Vagina (tissue), 2 donors: ENCODE data around the gene SPAG6. TPM values are rescaled to one million over a fixed set of nuclear protein-coding genes. Genes with fewer than 3 reads are reported as not detected.

Source experiments
- DNase-seq, 2 donors: peaks; one replicate each; pipeline ENCODE4 v3.0.0-alpha.2; 2017; ENCODE audit errors: extremely low spot score in 2 of 2
- H3K27ac ChIP-seq: fragments of 200-600 bp; sonication (generic); one replicate; pipeline ENCODE4 v1.5.1; 2019
- H3K27me3 ChIP-seq: fragments of 200-600 bp; sonication (generic); one replicate; pipeline ENCODE4 v1.5.1; 2019
- H3K36me3 ChIP-seq, 2 donors: fragments of 200-600 bp; sonication (generic); one replicate each; pipeline ENCODE4 v1.5.1; 2017 to 2019
- H3K4me1 ChIP-seq: fragments of 200-600 bp; sonication (generic); one replicate; pipeline ENCODE4 v1.5.1; 2019
- H3K4me3 ChIP-seq, 2 donors: fragments of 200-600 bp; sonication (generic); 1 replicate in 1 of 2; 2 replicates in 1 of 2; pipeline ENCODE4 v1.5.1; 2016 to 2019
- H3K9me3 ChIP-seq: fragments of 200-600 bp; sonication (generic); one replicate; pipeline ENCODE4 v1.5.1; 2019
- CTCF ChIP-seq, 3 experiments: fragments of 450-650 bp in 2 of 3; fragments of 200-600 bp in 1 of 3; sonication (generic) in 1 of 3; IDR thresholded peaks; one replicate each; pipeline ENCODE4 v1.5.1; 2017 to 2019; ENCODE audit warnings: antibody characterized with exemption in 3 of 3, mild to moderate bottlenecking in 2 of 3, moderate library complexity in 2 of 3
- POLR2A ChIP-seq, 2 donors: fragments of 450-650 bp; IDR thresholded peaks; one replicate each; pipeline ENCODE4 v1.6.1; 2017; ENCODE audit warnings: antibody characterized with exemption in 2 of 2, mild to moderate bottlenecking in 2 of 2, moderate library complexity in 2 of 2
- POLR2AphosphoS5 ChIP-seq, 2 donors: sonication (generic); formaldehyde crosslinking; IDR thresholded peaks; one replicate each; pipeline ENCODE4 v1.9.0; 2017; ENCODE audit warnings: antibody characterized with exemption in 2 of 2, mild to moderate bottlenecking in 2 of 2, low read depth in 1 of 2; ENCODE audit not compliant: insufficient read depth in 1 of 2
- intact Hi-C: fragments of 100-400 bp; cut with DNase I; formaldehyde crosslinking; loops from one replicate; pipeline ENCODE4 v1.15.1; 2023
- total RNA-seq: library from RNA; depleted of rRNA; stranded (reverse); fragments of >200 nt; gene quantifications from one replicate; pipeline ENCODE4 v1.2.3, GENCODE V29; 2016

The SPAG6 gene
- total RNA-seq, 1 donor from 2014 or later: not detected

GRCh38 chr10:22426653-22427052 lies 81.4 kb downstream of the SPAG6 start:
- no peak for DNase-seq
- no peaks in the 10 kb centered on the region for H3K9me3 ChIP-seq
- peaks cover 13% of the 10 kb centered on the region for H3K4me1 ChIP-seq
- H3K27ac ChIP-seq: no peak overlapping the region
- no peaks in the 10 kb centered on the region for H3K36me3 ChIP-seq
- no peak overlapping the region for H3K4me3 ChIP-seq
- intact Hi-C loops: no loop called here
- TF ChIP-seq POLR2AphosphoS5 (IDR thresholded peaks at IDR 0.05; ENCODE audit: insufficient read depth in 1 of 2, low read depth in 1 of 2) (no peak), CTCF (IDR thresholded peaks at IDR 0.05) (no peak), POLR2A (IDR thresholded peaks at IDR 0.05) (no peak)
- no peaks in the 10 kb centered on the region for H3K27me3 ChIP-seq

GRCh38 chr10:22427101-22427500 lies 81.8 kb downstream of the SPAG6 start:
- TF ChIP-seq POLR2A (IDR thresholded peaks at IDR 0.05): no peak
- TF ChIP-seq CTCF (IDR thresholded peaks at IDR 0.05): no peak
- no peak for TF ChIP-seq POLR2AphosphoS5 (IDR thresholded peaks at IDR 0.05; ENCODE audit: insufficient read depth in 1 of 2, low read depth in 1 of 2)
- Histone ChIP-seq H3K36me3 (no peaks in the 10 kb centered on the region), H3K4me1 (peaks cover 13% of the 10 kb centered on the region), H3K4me3 (no peak overlapping the region), H3K9me3 (no peaks in the 10 kb centered on the region), H3K27me3 (no peaks in the 10 kb centered on the region), H3K27ac (no peak overlapping the region)
- intact Hi-C loops: no loop called here
- no peak for DNase-seq

- Histone ChIP-seq H3K27me3 (no peaks in the 10 kb centered on the region), H3K9me3 (no peaks in the 10 kb centered on the region), H3K27ac (no peak overlapping the region), H3K4me1 (peaks cover 13% of the 10 kb centered on the region), H3K36me3 (no peaks in the 10 kb centered on the region), H3K4me3 (no peak overlapping the region)
- intact Hi-C loops: no loop called here
- TF ChIP-seq POLR2AphosphoS5 (IDR thresholded peaks at IDR 0.05; ENCODE audit: insufficient read depth in 1 of 2, low read depth in 1 of 2) (peak in 1 of 2 donors; percentile 25), POLR2A (IDR thresholded peaks at IDR 0.05) (no peak), CTCF (IDR thresholded peaks at IDR 0.05) (no peak)
- DNase-seq: no peak
Measured at GRCh38 chr10:22427890-22428571, 82.7 kb downstream of the SPAG6 start.

GRCh38 chr10:22429146-22429545 lies 83.8 kb downstream of the SPAG6 start:
- DNase-seq: no peak
- H3K36me3 ChIP-seq: no peaks in the 10 kb centered on the region
- no peak overlapping the region for H3K27ac ChIP-seq
- H3K4me3 ChIP-seq: no peak overlapping the region
- H3K9me3 ChIP-seq: no peaks in the 10 kb centered on the region
- H3K4me1 ChIP-seq: peaks cover 13% of the 10 kb centered on the region
- TF ChIP-seq CTCF (IDR thresholded peaks at IDR 0.05) (no peak), POLR2AphosphoS5 (IDR thresholded peaks at IDR 0.05; ENCODE audit: insufficient read depth in 1 of 2, low read depth in 1 of 2) (no peak), POLR2A (IDR thresholded peaks at IDR 0.05) (no peak)
- intact Hi-C loops: no loop called here
- H3K27me3 ChIP-seq: no peaks in the 10 kb centered on the region

- no peak overlapping the region for H3K27ac ChIP-seq
- H3K4me1 ChIP-seq: peaks cover 13% of the 10 kb centered on the region
- H3K36me3 ChIP-seq: no peaks in the 10 kb centered on the region
- TF ChIP-seq POLR2AphosphoS5 (IDR thresholded peaks at IDR 0.05; ENCODE audit: insufficient read depth in 1 of 2, low read depth in 1 of 2): no peak
- TF ChIP-seq POLR2A (IDR thresholded peaks at IDR 0.05): no peak
- no peak for TF ChIP-seq CTCF (IDR thresholded peaks at IDR 0.05)
- H3K9me3 ChIP-seq: no peaks in the 10 kb centered on the region
- intact Hi-C loops: loop anchor here (10.0 kb wide), 1 partner anchor 85 kb away; the partner anchor contains the start of gene SPAG6
- H3K4me3 ChIP-seq: no peak overlapping the region
- no peak for DNase-seq
- H3K27me3 ChIP-seq: no peaks in the 10 kb centered on the region
Measured at GRCh38 chr10:22429981-22430421, 84.7 kb downstream of the SPAG6 start.
